Vagina (tissue), 2 donors: Measurements from ENCODE around the gene PHB1. TPM values are rescaled to one million over a fixed set of nuclear protein-coding genes. Genes with fewer than 3 reads are reported as not detected.

Experiments
- DNase-seq, 2 donors: peaks; one replicate each; pipeline ENCODE4 v3.0.0-alpha.2; 2017; ENCODE audit errors: extremely low spot score in 2 of 2
- H3K27ac ChIP-seq: fragments of 200-600 bp; sonication (generic); one replicate; pipeline ENCODE4 v1.5.1; 2019
- H3K27me3 ChIP-seq: fragments of 200-600 bp; sonication (generic); one replicate; pipeline ENCODE4 v1.5.1; 2019
- H3K36me3 ChIP-seq, 2 donors: fragments of 200-600 bp; sonication (generic); one replicate each; pipeline ENCODE4 v1.5.1; 2017 to 2019
- H3K4me1 ChIP-seq: fragments of 200-600 bp; sonication (generic); one replicate; pipeline ENCODE4 v1.5.1; 2019
- H3K4me3 ChIP-seq, 2 donors: fragments of 200-600 bp; sonication (generic); 1 replicate in 1 of 2; 2 replicates in 1 of 2; pipeline ENCODE4 v1.5.1; 2016 to 2019
- H3K9me3 ChIP-seq: fragments of 200-600 bp; sonication (generic); one replicate; pipeline ENCODE4 v1.5.1; 2019
- POLR2A ChIP-seq, 2 donors: fragments of 450-650 bp; IDR thresholded peaks; one replicate each; pipeline ENCODE4 v1.6.1; 2017; ENCODE audit warnings: antibody characterized with exemption in 2 of 2, mild to moderate bottlenecking in 2 of 2, moderate library complexity in 2 of 2
- POLR2AphosphoS5 ChIP-seq, 2 donors: sonication (generic); formaldehyde crosslinking; IDR thresholded peaks; one replicate each; pipeline ENCODE4 v1.9.0; 2017; ENCODE audit warnings: antibody characterized with exemption in 2 of 2, mild to moderate bottlenecking in 2 of 2, low read depth in 1 of 2; ENCODE audit not compliant: insufficient read depth in 1 of 2
- intact Hi-C: fragments of 100-400 bp; cut with DNase I; formaldehyde crosslinking; loops from one replicate; pipeline ENCODE4 v1.15.1; 2023
- total RNA-seq: library from RNA; depleted of rRNA; stranded (reverse); fragments of >200 nt; gene quantifications from one replicate; pipeline ENCODE4 v1.2.3, GENCODE V29; 2016
- TF ChIP-seq, protein P1 (sequence below), 3 experiments: fragments of 450-650 bp in 2 of 3; fragments of 200-600 bp in 1 of 3; sonication (generic) in 1 of 3; IDR thresholded peaks; one replicate each; pipeline ENCODE4 v1.5.1; 2017 to 2019; ENCODE audit warnings: antibody characterized with exemption in 3 of 3, mild to moderate bottlenecking in 2 of 3, moderate library complexity in 2 of 3

The PHB1 gene
- total RNA-seq, 1 donor from 2014 or later: 58.7 TPM

DNA sequence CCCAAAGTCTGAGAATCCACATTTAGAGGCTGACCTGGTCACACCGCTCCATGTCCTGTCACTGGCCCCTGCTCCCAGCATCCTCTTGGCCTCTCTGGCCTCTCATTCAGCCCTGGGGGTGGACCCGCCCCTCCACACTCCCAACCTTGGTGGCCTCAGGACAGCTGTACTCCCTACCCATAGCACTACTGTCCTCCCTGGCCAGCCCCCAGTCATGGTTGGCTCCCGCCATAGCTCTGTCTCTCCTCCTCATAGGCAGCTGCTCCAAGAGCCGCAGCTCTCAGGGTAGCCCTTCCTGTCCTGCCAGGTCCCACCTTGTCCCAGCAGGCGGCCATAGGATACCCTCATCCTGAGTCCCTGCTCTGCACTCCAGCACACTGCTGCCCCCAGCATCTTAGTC is 38.0 kb upstream of the PHB1 start:
- H3K27ac ChIP-seq: no peak overlapping the region

DNA sequence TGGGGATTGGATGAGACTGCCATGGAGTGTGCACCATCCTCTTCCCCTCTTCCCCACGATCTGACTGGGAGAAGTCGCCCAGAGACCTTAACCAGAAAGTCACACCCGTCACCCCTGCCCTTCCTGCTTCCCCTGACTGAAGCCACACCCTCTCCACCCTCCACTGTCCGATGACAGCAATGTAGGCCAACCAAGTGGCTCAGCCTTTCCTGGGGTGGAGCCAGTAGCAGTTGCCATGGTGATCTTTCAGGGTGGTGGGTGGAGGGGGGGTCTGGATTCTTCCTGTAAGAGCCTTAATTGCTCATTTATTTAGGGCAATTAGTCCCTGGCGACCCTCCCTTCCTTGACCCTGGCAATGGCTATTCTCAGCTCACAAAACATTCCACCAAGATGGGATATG is 37.5 kb upstream of the PHB1 start:
- no peak for DNase-seq
- H3K9me3 ChIP-seq: no peaks in the 10 kb centered on the region
- intact Hi-C loops: no loop called here
- no peaks in the 10 kb centered on the region for H3K36me3 ChIP-seq
- H3K27me3 ChIP-seq: no peaks in the 10 kb centered on the region
- no peaks in the 10 kb centered on the region for H3K4me1 ChIP-seq
- H3K27ac ChIP-seq: no peak overlapping the region
- no peak overlapping the region for H3K4me3 ChIP-seq
- TF ChIP-seq POLR2AphosphoS5 (IDR thresholded peaks at IDR 0.05; ENCODE audit: insufficient read depth in 1 of 2, low read depth in 1 of 2) (no peak), POLR2A (IDR thresholded peaks at IDR 0.05) (no peak)
- TF ChIP-seq, protein P1, sequence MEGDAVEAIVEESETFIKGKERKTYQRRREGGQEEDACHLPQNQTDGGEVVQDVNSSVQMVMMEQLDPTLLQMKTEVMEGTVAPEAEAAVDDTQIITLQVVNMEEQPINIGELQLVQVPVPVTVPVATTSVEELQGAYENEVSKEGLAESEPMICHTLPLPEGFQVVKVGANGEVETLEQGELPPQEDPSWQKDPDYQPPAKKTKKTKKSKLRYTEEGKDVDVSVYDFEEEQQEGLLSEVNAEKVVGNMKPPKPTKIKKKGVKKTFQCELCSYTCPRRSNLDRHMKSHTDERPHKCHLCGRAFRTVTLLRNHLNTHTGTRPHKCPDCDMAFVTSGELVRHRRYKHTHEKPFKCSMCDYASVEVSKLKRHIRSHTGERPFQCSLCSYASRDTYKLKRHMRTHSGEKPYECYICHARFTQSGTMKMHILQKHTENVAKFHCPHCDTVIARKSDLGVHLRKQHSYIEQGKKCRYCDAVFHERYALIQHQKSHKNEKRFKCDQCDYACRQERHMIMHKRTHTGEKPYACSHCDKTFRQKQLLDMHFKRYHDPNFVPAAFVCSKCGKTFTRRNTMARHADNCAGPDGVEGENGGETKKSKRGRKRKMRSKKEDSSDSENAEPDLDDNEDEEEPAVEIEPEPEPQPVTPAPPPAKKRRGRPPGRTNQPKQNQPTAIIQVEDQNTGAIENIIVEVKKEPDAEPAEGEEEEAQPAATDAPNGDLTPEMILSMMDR (IDR thresholded peaks at IDR 0.05): no peak

More for the DNA sequence above, 38.0 kb upstream of the PHB1 start:
- no peak overlapping the region for H3K4me3 ChIP-seq
- no peaks in the 10 kb centered on the region for H3K4me1 ChIP-seq
- no peaks in the 10 kb centered on the region for H3K9me3 ChIP-seq
- DNase-seq: no peak
- no peaks in the 10 kb centered on the region for H3K36me3 ChIP-seq
- TF ChIP-seq POLR2AphosphoS5 (IDR thresholded peaks at IDR 0.05; ENCODE audit: insufficient read depth in 1 of 2, low read depth in 1 of 2): no peak
- TF ChIP-seq, protein P1 (IDR thresholded peaks at IDR 0.05): no peak
- no peak for TF ChIP-seq POLR2A (IDR thresholded peaks at IDR 0.05)
- no peaks in the 10 kb centered on the region for H3K27me3 ChIP-seq
- intact Hi-C loops: no loop called here

DNA sequence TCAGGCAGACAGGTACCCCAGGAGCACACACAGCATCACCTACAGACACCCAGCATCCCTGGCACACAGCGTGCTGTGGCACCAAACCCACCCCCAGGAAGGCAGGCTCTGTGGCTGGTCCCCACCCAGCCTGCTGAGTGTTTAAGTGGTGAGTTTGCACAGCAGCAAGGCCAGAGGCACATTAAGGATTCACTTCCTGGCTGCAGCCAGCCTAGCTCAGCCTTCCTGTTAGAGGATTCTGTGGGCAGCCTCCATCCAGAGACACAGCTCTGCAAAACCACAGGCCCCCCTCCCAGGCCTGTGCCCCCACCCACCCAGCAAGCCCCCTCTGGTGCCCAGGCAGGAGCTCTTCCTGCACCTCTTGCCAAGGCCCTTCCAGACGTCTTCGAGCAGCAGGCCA is 36.1 kb upstream of the PHB1 start:
- H3K4me3 ChIP-seq: no peak overlapping the region
- no peaks in the 10 kb centered on the region for H3K27me3 ChIP-seq
- H3K9me3 ChIP-seq: no peaks in the 10 kb centered on the region
- no peak for TF ChIP-seq POLR2AphosphoS5 (IDR thresholded peaks at IDR 0.05; ENCODE audit: insufficient read depth in 1 of 2, low read depth in 1 of 2)
- TF ChIP-seq POLR2A (IDR thresholded peaks at IDR 0.05): no peak
- TF ChIP-seq, protein P1 (IDR thresholded peaks at IDR 0.05): no peak
- intact Hi-C loops: no loop called here
- DNase-seq: no peak
- H3K36me3 ChIP-seq: no peaks in the 10 kb centered on the region
- no peak overlapping the region for H3K27ac ChIP-seq
- no peaks in the 10 kb centered on the region for H3K4me1 ChIP-seq

DNA sequence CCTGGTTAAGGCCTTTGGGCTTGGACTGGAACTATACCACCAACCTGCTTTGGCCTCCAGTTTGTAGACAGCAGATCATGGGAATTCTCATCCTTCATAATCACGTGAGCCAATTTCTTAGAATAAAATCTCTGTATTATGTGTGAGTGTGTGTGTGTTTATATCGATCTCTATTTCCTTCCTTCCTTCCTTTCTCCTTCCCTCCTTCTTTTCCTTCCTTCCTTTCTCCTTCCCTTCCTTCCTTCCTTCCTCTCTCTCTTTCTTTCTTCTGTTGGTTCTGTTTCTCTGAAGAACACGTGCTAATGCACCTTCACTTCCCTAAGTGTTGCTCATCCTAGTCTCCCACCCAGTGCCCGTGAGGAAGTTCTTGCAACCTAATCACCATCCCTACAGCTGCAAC is 35.5 kb upstream of the PHB1 start:
- intact Hi-C loops: no loop called here
- H3K9me3 ChIP-seq: no peaks in the 10 kb centered on the region
- H3K36me3 ChIP-seq: no peaks in the 10 kb centered on the region
- TF ChIP-seq POLR2A (IDR thresholded peaks at IDR 0.05): no peak
- TF ChIP-seq, protein P1 (IDR thresholded peaks at IDR 0.05): no peak
- no peak for TF ChIP-seq POLR2AphosphoS5 (IDR thresholded peaks at IDR 0.05; ENCODE audit: insufficient read depth in 1 of 2, low read depth in 1 of 2)
- DNase-seq: no peak
- H3K4me1 ChIP-seq: no peaks in the 10 kb centered on the region
- no peaks in the 10 kb centered on the region for H3K27me3 ChIP-seq
- H3K27ac ChIP-seq: no peak overlapping the region
- H3K4me3 ChIP-seq: no peak overlapping the region

DNA sequence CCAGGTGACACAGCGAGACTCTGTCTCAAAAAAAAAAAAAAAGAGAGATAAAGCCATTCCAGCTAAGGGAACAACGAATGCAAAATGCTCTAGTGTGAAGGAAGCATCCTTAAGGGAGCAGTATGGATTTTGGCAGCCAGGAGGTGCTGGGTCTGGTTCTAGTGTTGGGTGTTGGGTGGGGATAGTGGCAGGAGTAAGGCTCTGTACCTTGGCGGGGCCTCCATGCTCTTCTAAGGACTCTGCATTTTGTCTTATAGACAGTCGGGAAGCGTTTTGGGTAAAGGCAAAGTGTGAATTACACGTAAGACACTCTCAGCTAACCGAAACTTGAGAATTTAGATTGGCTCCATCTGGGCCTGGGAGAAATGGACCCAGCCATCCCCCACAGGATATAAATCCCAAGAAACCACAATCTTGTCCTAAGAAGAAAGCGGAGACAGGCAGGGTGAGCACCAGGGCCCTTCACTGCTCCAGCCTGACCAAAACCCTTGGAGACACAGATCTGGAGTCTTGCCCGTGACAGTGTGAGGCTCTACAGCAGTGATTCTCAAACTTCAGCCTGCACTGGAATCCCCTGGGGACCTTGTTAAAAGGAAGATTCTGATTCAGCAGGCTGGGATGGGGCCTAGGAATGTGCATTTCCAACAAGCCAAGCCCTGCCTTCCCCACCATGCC is 33.1 kb upstream of the PHB1 start:
- H3K27ac ChIP-seq: no peak overlapping the region
- H3K27me3 ChIP-seq: no peaks in the 10 kb centered on the region
- no peaks in the 10 kb centered on the region for H3K9me3 ChIP-seq
- intact Hi-C loops: no loop called here
- H3K4me1 ChIP-seq: no peaks in the 10 kb centered on the region
- no peak overlapping the region for H3K4me3 ChIP-seq
- no peak for DNase-seq
- TF ChIP-seq POLR2AphosphoS5 (IDR thresholded peaks at IDR 0.05; ENCODE audit: insufficient read depth in 1 of 2, low read depth in 1 of 2) (no peak), POLR2A (IDR thresholded peaks at IDR 0.05) (no peak)
- TF ChIP-seq, protein P1 (IDR thresholded peaks at IDR 0.05): no peak
- H3K36me3 ChIP-seq: no peaks in the 10 kb centered on the region
